ENCODE data around the gene KIF26A.
"Not testable (repeated sequence)": the region's sequence is repeated elsewhere in the genome, so short reads cannot be mapped to it uniquely, and the experiment has no call there.

The KIF26A gene

DNA sequence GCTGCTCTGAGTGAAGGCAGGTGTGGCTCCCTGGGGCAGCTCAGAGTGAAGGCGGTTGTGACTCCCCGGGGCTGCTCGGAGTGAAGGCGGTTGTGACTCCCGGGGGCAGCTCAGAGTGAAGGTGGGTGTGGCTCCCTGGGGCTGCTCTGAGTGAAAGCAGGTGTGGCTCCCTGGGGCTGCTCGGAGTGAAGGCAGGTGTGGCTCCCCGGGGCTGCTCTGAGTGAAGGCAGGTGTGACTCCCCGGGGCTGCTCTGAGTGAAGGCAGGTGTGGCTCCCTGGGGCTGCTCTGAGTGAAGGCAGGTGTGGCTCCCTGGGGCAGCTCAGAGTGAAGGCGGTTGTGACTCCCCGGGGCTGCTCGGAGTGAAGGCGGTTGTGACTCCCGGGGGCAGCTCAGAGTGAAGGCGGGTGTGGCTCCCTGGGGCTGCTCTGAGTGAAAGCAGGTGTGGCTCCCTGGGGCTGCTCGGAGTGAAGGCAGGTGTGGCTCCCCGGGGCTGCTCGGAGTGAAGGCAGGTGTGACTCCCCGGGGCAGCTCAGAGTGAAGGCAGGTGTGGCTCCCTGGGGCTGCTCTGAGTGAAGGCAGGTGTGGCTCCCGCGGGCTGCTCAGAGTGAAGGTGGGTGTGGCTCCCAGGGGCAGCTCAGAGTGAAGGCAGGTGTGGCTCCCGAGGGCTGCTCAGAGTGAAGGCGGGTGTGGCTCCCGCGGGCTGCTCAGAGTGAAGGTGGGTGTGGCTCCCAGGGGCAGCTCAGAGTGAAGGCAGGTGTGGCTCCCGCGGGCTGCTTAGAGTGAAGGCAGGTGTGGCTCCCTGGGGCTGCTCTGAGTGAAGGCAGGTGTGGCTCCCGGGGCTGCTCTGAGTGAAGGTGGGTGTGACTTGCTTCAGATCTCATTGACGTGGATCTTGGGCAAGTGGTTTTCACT is 87.1 kb downstream of the KIF26A start:
- not testable (repeated sequence) for DNase-seq

DNA sequence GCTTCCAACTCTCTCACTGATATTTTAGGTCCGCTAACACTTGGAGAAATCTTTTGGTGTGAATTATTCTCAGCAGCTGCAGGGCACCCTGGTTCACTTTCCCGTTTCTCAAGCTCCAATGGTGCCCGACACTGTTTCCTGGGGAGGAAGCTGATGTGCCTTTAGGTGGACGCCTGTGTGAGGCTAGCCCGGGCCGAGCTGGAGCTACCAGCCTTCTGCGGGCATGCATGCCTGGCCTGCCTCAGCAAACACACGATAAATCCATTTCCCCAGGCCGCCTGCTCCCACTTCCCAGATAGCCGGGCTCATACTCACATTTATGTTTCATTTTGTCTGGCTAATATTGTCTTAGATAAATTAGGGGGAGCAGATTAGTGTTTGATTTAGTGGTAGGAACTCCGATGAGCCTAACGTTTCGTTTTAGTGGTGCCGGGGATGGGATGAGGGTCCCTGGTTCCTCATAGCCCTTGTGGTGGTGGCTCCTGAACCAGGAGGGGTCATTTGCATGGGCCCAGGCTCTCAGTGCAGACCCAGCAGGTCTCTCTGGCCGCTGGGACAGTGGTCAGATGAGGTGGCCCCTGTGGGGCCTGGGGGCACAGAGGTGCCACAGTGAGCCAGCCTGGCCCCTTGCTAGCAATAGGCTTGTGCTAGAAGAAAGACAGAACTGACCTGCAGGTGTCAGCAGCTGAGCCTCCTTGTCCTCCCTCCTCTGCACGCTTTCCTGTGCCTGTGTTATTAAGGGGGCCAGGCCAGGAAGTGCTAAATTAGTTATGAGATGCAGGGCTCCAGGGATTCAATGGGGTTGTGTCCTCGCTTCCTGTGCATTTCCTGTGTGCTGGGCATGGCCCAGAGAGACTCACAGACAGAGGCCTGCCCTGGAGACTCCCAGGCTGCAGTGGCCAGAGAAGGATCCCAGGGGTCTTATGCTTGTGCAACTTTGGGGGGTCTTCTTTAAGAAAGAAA is 88.3 kb downstream of the KIF26A start:
- DNase-seq = no peak

DNA sequence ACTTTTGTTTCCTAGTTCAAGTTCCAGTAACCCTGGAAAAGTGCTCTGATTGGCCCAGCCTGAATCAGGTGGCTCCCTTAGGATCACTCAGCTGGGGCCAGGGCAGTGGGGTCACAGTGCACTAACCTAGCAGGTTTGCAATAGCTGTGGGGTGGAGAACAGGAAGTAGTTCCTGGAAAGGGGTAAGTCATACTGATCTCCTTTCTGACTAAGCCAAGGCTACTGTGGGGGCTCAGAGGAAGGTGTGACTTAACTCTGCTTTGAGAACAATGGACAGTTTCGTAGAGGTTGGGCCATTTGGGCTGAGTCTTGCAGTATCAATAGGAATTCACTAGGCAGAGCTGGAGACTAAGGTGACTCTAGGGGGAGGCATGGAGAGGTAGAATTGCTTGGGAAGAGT is 89.4 kb downstream of the KIF26A start:
- no peak for DNase-seq

DNA sequence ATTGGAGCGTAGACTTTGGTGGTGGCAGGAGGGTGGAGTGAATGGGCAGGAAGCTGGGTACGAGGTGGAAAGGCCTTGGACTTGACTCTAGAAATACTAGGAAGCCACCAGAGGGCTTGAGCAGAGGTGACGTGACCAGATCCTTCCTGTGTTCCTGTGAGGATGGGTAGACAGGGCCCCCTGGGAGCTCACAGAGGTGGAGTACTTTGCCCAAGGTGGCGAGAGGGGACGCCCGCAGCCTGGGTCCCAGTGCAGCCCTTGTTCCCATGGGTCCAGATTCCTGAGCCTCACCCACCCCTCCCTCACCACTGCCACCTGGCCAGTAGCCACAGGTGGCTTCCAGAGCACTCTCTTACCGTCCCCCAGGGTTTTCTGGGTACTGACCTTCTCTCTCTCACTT is 89.8 kb downstream of the KIF26A start:
- DNase-seq = no peak

DNA sequence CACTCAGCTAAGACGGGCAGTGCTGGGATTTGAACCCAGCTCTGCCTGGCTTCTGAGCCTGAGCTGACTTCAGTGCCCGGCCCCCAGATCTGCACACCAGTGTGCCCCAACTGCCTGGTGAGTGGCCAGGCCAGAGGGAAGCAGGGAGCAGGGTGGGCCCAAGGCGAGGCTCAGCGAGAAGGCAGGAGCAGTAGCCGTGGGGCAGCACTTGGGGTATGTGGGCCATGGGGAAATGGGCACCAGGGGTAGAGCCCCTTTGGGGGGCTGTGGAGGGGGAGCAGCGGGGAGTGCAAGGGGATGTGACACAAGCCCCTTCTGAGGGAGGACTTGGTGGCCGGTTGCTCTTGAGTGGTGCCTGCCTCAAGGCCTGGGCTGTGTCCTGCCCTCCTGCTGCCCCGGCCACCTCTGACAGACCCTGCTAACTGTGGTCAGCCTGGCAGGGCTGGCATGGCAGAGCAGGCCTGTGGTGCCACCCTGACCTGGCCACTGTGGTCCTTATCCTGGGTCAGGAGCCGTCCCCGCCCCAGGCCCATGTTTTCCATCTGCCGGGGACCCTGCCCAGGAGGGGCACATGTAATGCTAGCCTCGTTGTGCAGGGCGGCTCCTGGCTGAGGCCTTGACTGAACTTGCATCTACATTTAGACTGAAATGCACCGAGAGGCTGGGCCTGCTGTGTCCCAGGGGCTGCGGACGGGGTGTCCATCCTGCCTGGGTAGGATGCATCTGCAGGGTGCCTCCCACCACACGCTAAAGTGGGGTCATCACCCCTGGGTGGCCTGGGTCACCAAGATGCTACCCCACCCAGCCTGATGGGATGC is 90.5 kb downstream of the KIF26A start:
- no peak for DNase-seq

DNA sequence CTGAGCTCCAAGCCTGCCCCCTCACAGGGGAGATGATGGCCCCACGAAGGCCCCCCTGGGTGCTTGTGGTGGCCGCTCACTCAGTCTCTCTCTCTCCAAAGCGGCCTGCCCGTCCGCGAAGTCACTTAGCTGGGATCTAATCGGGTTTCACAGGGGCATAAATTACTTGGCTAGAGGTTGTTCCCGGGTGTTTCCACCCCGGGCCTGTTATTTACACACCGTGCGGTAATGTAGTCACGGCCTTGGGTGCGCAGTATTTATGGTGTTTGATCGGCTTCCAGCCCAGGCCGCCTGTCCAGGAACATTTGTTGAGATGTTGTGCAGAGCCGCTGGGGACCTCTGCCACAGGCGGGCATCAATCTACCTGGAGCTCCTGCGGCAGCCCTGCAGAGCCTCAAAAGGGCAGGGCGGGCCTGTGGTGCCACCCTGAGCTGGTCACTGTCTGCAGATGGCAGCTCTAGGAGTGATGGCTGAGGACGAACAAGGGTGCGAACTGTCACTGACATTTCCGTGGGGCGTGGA is 91.2 kb downstream of the KIF26A start:
- DNase-seq = no peak

DNA sequence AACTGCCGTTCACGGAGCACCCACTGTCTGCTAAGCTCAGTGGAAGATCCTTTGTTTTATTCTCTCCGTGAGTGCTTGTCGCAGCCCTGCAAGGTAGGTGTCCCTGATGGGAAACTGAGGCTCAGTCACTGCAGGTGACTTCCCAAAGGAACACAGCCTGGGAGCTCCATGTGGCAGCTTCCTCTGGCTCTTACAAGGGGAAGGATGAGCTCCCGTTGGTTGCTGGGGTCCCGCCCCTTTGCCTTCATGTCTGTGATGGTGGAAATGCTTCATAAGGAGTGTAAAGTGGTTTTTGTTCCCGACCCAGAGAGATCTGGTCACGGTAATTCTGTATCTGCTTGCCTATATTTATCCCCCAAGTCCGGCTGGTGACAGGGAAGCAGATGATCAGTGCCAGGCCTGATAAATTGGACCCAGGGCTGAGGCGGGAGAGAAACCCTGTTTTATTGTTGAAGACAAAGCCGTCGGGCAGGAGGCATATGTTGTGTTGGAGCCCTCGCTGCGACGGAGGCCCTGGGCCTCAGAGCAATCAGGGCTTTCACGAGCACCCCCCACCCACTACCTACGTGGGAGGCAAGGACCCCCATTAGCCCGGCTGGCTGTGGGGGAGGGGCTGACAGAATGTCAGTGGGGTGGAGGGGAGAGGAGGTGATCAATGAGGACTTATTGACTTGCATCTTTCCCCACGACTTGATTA is 91.9 kb downstream of the KIF26A start:
- DNase-seq = no peak
